ENCODE measurements around the gene KCNMA1.

GRCh38 chr10:76916536-76916935, 721.1 kb downstream of the KCNMA1 start:
- TF ChIP-seq ZNF274 (IDR thresholded peaks at IDR 0.05; ENCODE audit: low read depth, low read length): no peak
- TF ChIP-seq YY1 (IDR thresholded peaks at IDR 0.05; ENCODE audit: insufficient read depth, insufficient read length): no peak
- TF ChIP-seq SUZ12 (IDR thresholded peaks at IDR 0.05; ENCODE audit: extremely low read depth, insufficient read depth, insufficient read length): no peak

Measured in NT2/D1 (cell line).